HG02938 (cell line): Measurements from ENCODE around the gene CFAP99.
"Not testable (repeated sequence)": the region's sequence is repeated elsewhere in the genome, so short reads cannot be mapped to it uniquely, and the experiment has no call there.

Source experiments
- ATAC-seq: cut with Tn5 transposase; IDR thresholded peaks from one replicate; pipeline ENCODE4 v1.9.1; 2021; ENCODE audit warnings: mild to moderate bottlenecking, moderate library complexity; ENCODE audit not compliant: unreplicated experiment

Gene CFAP99

DNA sequence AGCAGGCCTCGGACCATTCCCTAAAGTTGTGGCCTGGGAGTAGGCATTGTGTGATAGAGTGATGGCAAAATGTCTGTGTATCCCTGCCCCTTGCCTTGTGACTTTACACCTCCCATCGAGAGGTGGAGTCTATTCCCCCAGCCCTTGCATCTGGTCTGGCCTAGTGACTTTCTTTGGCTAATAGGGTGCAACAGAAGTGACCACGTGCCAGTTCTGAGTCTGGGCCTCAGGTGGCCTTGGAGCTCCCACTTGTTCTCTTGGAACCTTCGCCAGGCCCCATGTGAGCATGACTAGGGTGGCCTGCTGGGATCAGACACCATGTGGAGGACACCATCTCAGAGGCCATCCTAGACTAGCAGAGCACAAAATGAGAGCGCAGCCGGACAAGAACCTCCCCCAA is 46.3 kb downstream of the CFAP99 start:
- ATAC-seq = no peak

DNA sequence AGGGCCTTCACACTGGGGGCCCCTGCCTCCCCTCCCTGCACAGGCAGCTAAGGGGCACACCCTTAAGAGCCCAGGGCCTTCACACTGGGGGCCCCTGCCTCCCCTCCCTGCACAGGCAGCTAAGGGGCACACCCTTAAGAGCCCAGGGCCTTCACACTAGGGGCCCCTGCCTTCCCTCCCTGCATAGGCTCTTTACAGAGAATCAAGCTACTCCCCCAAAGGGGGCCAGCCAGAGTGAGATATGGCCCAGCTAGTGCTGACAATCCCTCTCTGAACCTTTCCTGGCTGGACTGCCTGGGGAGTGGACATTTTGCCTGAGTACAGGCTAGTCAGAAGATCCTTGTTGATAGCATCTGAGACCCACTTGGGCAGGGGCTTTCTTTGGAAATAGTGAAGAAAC is 46.8 kb downstream of the CFAP99 start:
- ATAC-seq = not testable (repeated sequence)

DNA sequence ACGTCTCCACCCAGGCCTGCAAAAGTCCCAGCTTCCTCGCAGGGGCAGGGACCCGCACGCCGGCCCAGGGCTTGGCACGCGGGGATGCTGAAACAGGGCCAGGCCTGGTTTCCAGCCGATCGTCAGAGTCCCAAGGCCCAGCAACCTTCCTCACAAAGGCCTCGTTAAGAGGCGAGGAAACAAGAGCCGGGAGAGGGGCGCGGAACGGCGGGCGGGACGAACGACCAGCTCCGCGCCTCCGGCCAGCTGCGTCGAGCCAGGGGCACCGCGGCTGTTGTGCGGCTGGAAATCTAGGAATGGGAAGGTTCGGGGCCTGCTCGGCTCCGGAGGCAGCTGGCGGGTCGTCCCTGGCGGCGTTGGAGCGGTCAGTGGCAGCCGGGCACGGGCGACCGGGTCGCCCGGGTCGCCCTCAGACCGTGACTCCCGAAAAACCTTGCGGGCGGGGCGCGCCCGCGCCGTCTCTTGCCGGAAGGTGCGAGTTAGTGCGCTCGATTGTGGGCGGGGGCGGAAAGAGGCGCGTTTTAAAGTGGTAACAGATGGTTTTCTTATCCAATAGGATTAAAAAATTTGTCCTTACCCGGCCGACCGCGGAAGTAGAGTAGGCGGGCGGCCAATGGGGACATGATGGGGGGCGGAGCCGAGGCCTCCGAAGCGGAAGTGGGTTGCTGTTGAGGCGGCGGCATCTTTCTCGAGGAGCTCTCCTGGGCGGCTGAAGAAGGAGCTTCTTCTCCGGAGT is 49.9 kb downstream of the CFAP99 start, which contains the start of gene RNF4:
Gene RNF4, plus strand, starts transcription at position 651 of the 736 bp plus-strand sequence. CDS start 21,388 bp downstream, outside the sequence.
- ATAC-seq = peak; percentile 81

DNA sequence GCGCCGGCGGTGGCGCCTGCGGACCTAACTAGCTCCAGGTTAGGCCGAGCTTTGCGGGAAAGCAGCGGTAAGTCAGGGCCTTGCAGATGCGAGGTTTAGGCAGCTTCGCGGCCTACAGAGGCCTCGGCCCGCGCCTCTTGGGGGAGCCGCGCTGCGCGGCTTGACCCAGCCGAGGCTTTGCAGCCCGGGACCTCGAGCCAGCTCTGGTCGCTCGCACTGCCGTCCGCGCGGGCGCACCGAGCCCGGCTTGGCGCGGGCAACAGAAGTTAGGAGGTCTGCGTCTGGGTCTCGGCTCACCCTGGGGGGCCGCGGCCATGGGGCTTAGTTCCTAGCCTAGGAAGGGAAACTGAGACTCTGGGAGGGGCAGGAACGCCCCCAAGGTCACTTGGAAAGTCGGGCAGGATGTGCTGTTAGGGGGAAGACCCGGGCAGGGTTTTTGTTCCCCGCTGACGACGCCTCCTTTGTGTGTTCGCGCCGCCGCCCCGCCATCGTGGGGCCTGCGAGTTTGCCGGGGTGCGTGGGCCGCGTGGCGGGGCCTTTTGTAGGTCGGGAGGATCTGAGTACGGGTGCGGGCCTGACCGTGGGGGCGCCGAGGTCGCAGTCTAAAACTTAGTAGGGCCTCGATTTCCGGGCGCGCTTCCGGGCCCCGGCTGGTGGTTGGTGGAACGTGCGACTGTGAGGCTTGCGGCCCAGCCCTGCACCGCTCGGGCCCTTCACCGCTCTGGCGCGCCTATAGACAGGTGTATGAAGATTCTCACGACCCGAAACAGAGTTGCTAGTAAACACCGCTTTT is 50.6 kb downstream of the CFAP99 start:
- peak; percentile 38 for ATAC-seq

DNA sequence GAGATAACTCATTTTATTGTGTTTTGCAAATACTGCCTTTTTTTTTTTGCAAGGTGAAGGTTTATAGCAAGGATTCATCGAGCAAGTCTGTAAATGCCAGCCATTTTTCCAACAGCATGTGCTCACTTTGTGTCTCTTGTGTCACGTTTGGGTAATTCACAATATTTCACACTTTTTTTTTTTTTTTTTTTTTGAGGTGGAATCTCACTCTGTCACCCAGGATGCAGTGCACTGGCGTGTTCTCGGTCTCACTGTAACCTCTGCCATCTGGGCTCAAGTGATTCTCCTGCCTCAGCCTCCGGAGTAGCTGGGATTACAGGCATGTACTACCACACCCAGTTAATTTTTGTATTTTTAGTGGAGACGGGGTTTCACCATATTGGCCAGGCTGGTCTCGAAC is 52.0 kb downstream of the CFAP99 start:
- ATAC-seq = no peak

DNA sequence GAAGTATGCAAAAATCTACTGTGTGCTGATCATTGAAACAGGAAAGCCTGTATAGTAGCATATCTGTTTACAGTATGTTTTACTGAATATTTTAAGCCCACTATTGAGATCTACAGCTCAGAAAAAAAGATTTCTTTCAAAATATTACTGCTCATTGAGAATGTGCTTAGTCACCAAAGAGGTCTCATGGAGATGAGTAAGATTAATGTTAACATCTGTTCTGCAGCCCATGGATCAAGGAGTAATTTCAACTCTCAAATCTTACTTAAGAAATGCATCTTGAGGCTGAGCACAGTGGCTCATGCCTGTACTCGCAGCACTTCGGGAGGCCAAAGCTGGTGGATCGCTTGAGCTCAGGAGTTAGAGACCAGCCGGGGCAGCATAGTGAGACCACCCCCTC is 53.4 kb downstream of the CFAP99 start:
- no peak for ATAC-seq

DNA sequence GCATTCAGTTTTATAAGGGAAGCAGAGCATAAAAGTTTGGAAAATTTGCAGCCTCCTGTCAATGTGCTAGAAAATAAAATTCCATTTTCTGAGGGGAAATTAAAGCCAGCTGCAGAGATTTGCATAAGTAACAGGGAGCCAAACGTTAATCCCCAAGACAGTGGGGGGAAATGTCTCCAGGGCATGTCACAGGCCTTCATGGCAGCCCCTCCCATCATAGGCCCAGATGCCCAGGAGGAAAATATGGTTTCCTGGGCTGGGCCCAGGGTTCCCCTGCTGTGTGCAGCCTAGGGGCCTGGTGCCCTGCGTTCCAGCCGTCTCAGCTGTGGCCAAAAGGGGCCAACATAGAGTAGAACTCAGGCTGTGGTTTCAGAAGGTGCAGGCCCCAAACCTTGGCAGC is 59.5 kb downstream of the CFAP99 start:
- no peak for ATAC-seq

DNA sequence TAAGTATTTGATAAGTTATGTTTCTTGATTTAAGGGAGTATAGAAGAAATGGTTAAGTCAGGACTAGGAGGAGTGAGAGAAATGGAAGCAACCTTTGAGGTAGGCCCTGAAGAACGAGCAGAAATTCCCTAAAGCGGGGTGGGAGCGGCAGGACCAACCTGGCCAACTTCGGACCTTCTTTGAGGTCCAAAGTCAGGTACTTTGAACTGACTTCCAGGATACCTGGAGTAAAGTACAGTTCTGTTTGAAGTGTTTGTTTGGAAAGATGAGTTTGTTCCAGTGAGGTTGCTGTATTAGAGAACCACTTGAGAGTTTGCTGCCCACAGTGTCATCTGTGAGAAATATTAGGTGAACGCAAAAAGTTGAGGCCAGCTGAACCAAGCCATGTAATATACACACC is 61.9 kb downstream of the CFAP99 start:
- no peak for ATAC-seq

DNA sequence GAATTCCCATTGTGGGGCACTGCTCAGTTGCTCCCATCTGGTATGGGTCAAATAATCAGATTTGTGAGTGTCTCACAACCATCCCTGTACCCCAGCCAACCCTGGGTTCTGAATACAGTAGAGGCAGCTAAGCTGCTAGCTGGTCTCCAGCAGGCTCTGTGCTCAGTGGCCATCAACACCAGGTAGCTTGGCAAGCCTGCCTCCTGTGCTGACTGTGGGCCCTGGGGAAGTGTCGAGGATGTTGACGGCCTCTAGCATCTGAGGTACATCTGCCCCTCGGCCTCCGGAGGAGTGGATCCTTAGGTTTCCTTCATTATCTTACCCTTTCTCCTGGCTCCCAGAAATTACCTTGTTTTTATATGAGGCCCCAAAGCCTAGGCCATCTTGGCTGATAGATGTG is 63.4 kb downstream of the CFAP99 start:
- ATAC-seq = no peak

DNA sequence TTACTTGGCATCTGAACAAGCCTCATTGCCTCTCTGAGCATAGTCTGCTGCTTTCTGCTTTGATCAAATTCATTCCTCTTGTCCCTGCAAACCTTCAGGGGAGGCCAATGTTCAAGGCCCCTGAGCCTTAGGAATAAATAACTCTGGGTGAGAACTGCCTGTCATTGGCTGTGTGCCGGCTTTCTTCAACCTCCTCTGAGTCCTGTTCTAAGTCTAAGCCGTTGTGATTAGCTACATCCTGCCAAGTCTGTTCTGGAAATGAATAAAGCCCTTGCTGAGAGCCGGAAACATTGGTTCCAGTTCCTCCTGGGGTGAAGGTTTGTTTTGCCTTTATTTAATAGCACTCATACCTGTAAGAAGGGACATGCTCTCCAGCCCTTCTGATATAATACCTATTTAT is 63.9 kb downstream of the CFAP99 start:
- peak; percentile 52 for ATAC-seq

DNA sequence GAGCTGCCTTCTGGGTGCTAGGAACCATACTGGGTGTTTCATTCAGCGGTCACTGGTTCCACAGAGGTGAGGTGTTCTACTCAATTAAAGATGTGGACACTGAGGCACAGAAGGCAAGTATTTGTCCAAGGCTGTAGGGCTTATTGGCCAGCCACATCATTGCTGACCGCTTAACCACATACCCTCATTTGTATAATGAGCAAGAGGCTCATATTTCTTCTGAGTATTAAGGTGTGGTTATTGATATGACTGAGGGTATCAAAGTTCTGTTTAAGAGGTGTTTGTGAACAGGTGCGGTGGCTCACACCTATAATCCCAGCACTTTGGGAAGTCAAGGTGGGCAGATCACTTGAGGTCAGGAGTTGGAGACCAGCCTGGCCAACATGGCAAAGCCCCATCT is 64.5 kb downstream of the CFAP99 start:
- no peak for ATAC-seq

DNA sequence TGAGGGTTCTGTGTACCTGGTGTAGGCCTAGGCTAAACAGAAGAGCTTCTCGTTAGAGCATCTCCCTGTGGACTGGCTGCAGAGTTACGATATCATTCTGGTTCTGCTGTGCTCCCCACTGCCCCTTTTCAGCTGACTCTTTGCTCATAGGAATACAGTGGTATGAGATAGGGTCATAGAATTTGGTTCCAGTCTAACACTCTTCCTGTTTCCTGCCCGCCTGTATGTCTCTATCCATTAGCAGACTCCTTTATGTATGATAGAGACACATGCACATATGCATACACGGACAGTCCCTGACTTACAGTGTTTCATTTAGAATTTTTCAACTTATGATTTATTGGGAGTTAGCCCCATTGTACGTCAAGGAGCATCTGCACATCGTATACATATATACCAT is 65.4 kb downstream of the CFAP99 start:
- no peak for ATAC-seq

DNA sequence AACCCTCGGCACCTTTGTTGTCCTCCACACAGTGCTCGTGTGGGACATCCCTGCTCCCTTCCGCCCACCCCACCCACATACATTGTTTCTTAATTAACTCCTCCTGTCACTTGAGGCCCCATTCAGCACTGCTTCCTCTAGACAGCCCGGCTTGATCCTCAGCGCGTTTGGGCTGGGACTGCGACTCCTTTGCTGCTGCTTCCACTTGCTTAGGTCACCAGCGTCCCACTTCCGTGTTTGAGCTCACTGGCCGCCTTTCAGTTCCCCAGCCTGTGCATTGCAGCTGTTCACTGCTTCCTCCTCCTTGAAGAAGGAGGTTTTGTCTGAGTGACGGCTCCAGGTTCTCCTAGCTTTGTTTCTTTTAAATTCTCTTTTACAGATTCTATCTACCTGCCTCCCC is 66.2 kb downstream of the CFAP99 start:
- ATAC-seq = peak; percentile 63

DNA sequence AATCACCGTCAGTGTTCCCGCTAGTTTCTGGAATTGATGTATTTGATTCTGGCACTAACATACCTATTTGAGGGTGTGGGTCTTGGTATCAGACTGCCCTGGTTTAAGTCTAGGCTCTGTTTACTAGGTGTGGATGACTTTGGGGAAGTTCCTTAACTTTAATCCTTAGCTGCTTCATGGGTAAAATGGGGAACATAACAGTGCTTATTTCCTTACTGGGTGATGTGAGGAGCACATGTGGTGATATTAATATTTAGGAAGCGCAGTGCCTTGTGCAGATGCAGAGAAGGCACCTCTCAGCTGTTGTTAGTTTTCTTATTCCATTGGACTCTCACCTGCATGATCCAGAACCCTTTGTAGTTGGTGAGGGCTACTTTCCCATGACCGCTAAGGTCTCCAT is 67.2 kb downstream of the CFAP99 start:
- no peak for ATAC-seq

DNA sequence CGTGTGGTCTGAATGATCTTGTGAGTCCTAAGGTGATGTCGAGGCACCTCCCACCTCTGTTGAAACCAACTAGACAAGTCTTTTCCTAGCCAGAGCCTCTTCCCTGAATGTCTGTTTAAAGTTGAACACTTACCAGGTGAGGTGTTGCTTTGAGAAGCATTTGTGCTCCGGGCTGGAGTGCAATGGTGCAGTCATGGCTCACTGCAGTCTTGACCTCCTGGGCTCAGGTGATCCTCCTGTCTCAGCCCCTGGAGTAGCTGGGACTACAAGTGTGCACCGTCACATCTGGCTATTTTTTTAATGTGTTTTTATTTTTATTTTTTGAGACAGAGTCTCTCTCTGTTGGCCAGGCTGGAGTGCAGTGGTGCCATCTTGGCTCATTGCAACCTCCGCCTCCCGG is 68.2 kb downstream of the CFAP99 start:
- ATAC-seq = no peak

DNA sequence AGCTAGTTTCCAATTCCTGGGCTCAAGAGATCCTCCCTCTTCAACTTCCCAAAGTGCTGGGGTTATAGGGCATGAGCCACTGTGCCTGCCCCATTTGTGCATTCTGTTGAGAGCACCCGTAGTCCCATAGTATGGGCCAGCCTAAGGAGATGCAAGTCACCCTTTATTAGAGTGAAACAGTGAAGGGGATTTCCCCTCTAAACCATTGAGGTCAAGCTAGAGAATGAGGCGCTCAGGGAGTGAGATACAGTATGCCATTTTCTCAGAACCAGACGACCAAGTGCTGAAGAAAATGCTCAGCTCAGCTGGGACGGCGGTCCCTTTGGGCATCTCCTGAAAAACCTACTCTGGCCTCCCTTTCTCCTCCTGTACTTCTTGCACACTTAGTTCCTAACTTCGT is 68.9 kb downstream of the CFAP99 start:
- peak; percentile 61 for ATAC-seq

DNA sequence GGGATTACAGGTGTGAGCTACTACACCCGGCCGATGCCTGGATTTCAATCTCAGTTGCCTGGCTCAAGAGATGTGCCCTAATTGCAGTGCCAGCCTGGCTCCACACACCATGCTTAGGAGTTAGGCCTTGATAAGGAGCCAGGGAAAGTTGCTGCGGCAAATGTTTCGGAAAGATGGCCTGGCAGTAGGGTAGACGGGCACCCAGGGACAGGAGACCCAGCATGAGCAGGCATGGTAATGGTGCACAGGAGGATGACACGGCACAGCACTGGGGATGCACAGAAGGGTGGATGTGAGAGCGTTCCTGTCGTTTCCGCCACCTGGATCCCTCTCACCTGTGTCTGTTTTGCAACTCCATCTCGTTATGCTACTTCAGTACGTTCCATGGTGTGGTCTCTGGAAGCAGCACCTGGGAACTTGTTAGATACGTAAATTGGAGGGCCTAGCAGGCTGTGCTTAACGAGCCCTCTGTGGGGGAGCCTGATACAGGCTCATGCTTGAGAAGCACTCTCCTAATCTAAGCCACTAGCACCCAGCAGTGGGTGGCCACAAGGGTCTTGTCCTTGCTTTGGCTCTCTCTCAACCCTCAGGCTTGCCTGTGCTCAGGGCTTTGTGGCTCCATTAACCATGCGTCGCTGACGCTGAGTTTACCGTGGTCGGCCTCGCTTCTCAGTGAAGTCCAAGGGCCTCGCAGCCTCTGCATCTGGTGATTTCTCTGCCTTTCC is 70.5 kb downstream of the CFAP99 start:
- ATAC-seq = no peak

DNA sequence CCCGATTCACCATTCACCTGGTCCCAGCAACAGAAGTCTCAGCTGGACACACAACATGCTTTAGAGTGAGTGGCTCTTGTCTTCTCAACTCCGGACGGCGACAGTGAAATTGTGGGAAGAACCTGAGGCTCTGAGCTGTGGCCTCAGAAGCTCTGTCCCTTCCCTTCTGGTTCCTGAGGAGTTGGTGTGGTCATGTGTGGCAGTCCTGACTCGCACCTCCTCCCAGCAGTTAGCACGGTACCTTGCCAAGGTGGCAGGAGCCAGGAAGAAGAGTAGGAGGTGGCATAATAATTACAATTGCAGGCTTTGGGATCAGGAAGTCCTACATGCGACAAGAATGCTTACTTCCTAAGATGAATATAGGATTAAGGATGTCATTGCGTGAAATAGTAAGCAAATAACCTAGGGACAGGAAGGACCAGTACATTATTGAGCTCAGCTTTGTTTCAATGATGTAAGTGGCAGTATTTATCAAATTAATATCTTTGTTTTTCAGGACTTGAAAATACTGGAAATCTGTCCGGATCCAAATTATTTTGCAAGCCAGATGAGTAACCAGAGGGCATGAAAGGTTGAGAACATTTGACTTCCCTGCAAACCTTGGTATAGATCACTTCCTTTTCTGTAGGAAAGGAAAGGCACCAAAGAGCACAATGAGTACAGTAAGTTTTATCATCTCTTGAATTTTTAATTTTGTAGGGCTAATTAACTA is 71.2 kb downstream of the CFAP99 start:
- no peak for ATAC-seq

DNA sequence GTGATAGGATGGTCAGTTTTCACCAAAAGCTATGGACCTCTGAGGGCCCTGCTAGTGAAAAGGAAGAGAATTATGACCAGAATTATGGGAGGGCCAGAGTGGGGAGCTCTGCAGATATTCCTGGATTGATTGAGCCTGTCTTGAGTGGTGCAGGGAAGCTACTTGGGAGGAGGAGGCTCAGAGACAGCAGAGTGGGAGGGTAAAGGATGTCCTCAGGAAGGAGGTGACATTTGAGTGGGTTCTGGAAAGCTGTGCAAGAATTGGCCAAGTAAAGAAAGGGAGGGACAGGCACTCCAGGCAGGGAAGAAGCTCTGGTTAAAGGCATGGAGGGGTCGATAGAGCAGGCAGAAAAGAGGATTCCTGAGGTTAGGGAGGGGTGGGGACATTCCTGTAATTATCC is 74.2 kb downstream of the CFAP99 start:
- ATAC-seq = no peak

DNA sequence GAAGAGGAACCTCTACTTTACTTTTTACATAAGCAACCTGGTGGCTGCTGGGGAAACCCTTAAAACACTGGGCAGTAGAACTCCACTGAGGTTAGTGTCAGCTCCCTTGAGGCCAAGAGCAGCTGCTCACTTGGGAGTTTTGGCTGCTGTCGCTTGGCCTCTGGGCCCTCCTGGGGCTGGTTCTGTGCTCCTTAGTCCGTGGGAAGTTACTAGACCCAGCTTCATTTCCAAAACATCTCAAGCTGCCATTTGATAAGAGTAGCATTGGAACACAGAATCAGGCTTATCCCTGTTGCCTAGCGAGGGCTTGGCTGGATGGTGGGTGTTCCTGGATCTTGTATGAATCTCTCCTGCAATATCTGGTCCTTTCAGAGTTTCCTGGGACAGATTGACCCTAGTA is 76.2 kb downstream of the CFAP99 start:
- no peak for ATAC-seq

DNA sequence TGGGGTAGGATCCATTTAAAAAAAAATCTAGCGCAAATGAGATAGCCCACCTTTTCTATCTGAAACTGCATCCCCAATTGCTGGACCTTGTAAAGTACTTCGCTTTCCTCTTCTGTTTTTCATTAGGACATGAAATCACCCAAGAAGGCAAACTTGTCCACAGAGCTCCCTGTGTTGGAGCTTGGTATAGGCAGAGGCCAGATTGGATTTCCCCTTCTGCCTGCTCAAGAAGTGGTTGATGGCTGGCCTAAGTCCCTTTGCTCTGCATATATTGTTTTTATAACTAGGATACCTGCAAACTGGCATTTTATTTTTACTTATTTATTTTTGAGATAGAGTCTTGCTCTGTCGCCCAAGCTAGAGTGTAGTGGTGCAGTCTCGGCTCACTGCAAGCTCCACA is 78.6 kb downstream of the CFAP99 start:
- ATAC-seq = no peak
